Upper lobe of left lung (tissue), 6 donors: Measurements from ENCODE around the gene NFIX. TPM values are rescaled to one million over a fixed set of nuclear protein-coding genes. Genes with fewer than 3 reads are reported as not detected.

Experiments
- ATAC-seq, 2 donors: fragments of 200-7000 bp; cut with Tn5 transposase; one replicate each; pipeline ENCODE4 v1.9.1; 2022; ENCODE audit warnings: mild to moderate bottlenecking in 2 of 2, moderate library complexity in 2 of 2; ENCODE audit not compliant: low FRiP score in 2 of 2
- DNase-seq, 2 donors: peaks; one replicate each; pipeline ENCODE4 v3.0.0-alpha.2; 2019 to 2020
- H3K27ac ChIP-seq, 4 donors: fragments of 200-600 bp; sonication (generic); one replicate each; pipeline ENCODE4 v1.5.1; 2016 to 2019
- H3K27me3 ChIP-seq, 4 donors: fragments of 200-600 bp; sonication (generic); one replicate each; pipeline ENCODE4 v1.5.1; 2017 to 2019
- H3K36me3 ChIP-seq, 4 donors: fragments of 200-600 bp; sonication (generic); one replicate each; pipeline ENCODE4 v1.5.1; 2016 to 2019
- H3K4me1 ChIP-seq, 4 donors: fragments of 200-600 bp; sonication (generic); one replicate each; pipeline ENCODE4 v1.5.1; 2018 to 2019
- H3K4me3 ChIP-seq, 4 donors: fragments of 200-600 bp; sonication (generic); one replicate each; pipeline ENCODE4 v1.5.1; 2017 to 2019; ENCODE audit warnings: mild to moderate bottlenecking in 2 of 4, moderate library complexity in 1 of 4
- H3K9me3 ChIP-seq, 4 donors: fragments of 200-600 bp; sonication (generic); one replicate each; pipeline ENCODE4 v1.5.1; 2018 to 2019
- CTCF ChIP-seq, 6 experiments: fragments of 450-650 bp in 4 of 6; fragments of 200-600 bp in 2 of 6; sonication (generic) in 2 of 6; IDR thresholded peaks; one replicate each; pipeline ENCODE4 v1.5.1; 2016 to 2019; ENCODE audit warnings: antibody characterized with exemption in 6 of 6
- EP300 ChIP-seq, 4 donors: sonication (generic); formaldehyde crosslinking; IDR thresholded peaks; one replicate each; pipeline ENCODE4 v1.5.1; 2017; ENCODE audit warnings: antibody characterized with exemption in 4 of 4, control low read depth in 2 of 4
- POLR2A ChIP-seq, 4 donors: fragments of 450-650 bp; IDR thresholded peaks; one replicate each; pipeline ENCODE4 v1.5.1; 2016 to 2017; ENCODE audit warnings: antibody characterized with exemption in 4 of 4, mild to moderate bottlenecking in 2 of 4
- POLR2AphosphoS5 ChIP-seq, 2 donors: sonication (generic); formaldehyde crosslinking; IDR thresholded peaks; one replicate each; pipeline ENCODE4 v1.5.1; 2017; ENCODE audit warnings: antibody characterized with exemption in 2 of 2
- WGBS, 2 donors: methylation state at CpG; one replicate each; pipeline ENCODE4 v1.1.5; 2017 to 2018; 5-methylcytosine and 5-hydroxymethylcytosine counted together
- total RNA-seq, 6 donors: library from RNA; depleted of rRNA in 4 of 6; stranded (reverse); fragments of >200 nt in 4 of 6; gene quantifications; one replicate each; pipeline versions ENCODE4 v1.1.0 to v1.2.1, GENCODE V29; 2016 to 2021
- donor health status: DM: no; HTN: no; CAD: no; lungs with moderate emphysema.
- donor health status: DM: no; HTN: yes; CAD: no; lungs with severe emphysema.

Gene NFIX
- total RNA-seq, 6 donors from 2014 or later, result 64.0 to 188 (median 107) TPM

GRCh38 chr19:12982648-12983047, 12.6 kb upstream of the NFIX start:
- no peak for ATAC-seq
- no peaks in the 10 kb centered on the region for H3K27me3 ChIP-seq
- no peak for DNase-seq
- no peak overlapping the region for H3K4me3 ChIP-seq
- H3K9me3 ChIP-seq, result no peaks in the 10 kb centered on the region
- TF ChIP-seq POLR2A (IDR thresholded peaks at IDR 0.05) (no peak), CTCF (IDR thresholded peaks at IDR 0.05) (no peak), EP300 (IDR thresholded peaks at IDR 0.05) (no peak), POLR2AphosphoS5 (IDR thresholded peaks at IDR 0.05) (no peak)
- peaks cover 13 to 26% (median 19%) of the 10 kb centered on the region in 4 donors for H3K4me1 ChIP-seq
- WGBS, 2 donors, result 91 to 95% methylated on average over 6 of the region's 6 CpGs
- H3K27ac ChIP-seq, result no peak overlapping the region
- no peaks in the 10 kb centered on the region for H3K36me3 ChIP-seq

- TF ChIP-seq CTCF (IDR thresholded peaks at IDR 0.05) (no peak), POLR2A (IDR thresholded peaks at IDR 0.05) (no peak), POLR2AphosphoS5 (IDR thresholded peaks at IDR 0.05) (no peak), EP300 (IDR thresholded peaks at IDR 0.05) (no peak)
- H3K4me1 ChIP-seq, result peaks cover 13 to 23% (median 19%) of the 10 kb centered on the region in 4 donors
- ATAC-seq (no peak), DNase-seq (no peak)
- H3K9me3 ChIP-seq, result no peaks in the 10 kb centered on the region
- no peaks in the 10 kb centered on the region for H3K36me3 ChIP-seq
- WGBS, 2 donors, result 57 to 58% methylated on average over 10 of the region's 10 CpGs
- H3K4me3 ChIP-seq, result peak overlapping the region in 3 of 4 donors; percentile 22 to 35 (median 34)
- no peak overlapping the region for H3K27ac ChIP-seq
- H3K27me3 ChIP-seq, result no peaks in the 10 kb centered on the region
These were observed 12.2 kb upstream of the NFIX start for GRCh38 chr19:12983091-12983490.

- Histone ChIP-seq H3K27ac (no peak overlapping the region), H3K4me3 (peak overlapping the region in 3 of 4 donors; percentile 22 to 35 (median 34)), H3K36me3 (no peaks in the 10 kb centered on the region), H3K9me3 (no peaks in the 10 kb centered on the region), H3K4me1 (peaks cover 13 to 23% (median 19%) of the 10 kb centered on the region in 4 donors), H3K27me3 (no peaks in the 10 kb centered on the region)
- TF ChIP-seq POLR2A (IDR thresholded peaks at IDR 0.05), result no peak
- peak in 1 of 4 donors; percentile 16 for TF ChIP-seq EP300 (IDR thresholded peaks at IDR 0.05)
- peak; percentile 98 to 99 (median 99) for TF ChIP-seq CTCF (IDR thresholded peaks at IDR 0.05)
- peak; percentile 30 to 35 for TF ChIP-seq POLR2AphosphoS5 (IDR thresholded peaks at IDR 0.05)
- 14 to 19% methylated on average over 26 to 31 of the region's 51 CpGs for WGBS, 2 donors
- DNase-seq (peak; percentile 76 to 98), ATAC-seq (peak; percentile 86 to 94)
These were observed 11.6 kb upstream of the NFIX start for GRCh38 chr19:12983542-12984142.

- TF ChIP-seq EP300 (IDR thresholded peaks at IDR 0.05), result no peak
- TF ChIP-seq POLR2AphosphoS5 (IDR thresholded peaks at IDR 0.05), result no peak
- no peak for TF ChIP-seq CTCF (IDR thresholded peaks at IDR 0.05)
- no peak for TF ChIP-seq POLR2A (IDR thresholded peaks at IDR 0.05)
- DNase-seq (no peak), ATAC-seq (peak in 1 of 2 donors; percentile 19)
- Histone ChIP-seq H3K4me3 (no peak overlapping the region), H3K27ac (no peak overlapping the region), H3K36me3 (no peaks in the 10 kb centered on the region), H3K9me3 (no peaks in the 10 kb centered on the region), H3K4me1 (peaks cover 13 to 23% (median 19%) of the 10 kb centered on the region in 4 donors), H3K27me3 (no peaks in the 10 kb centered on the region)
- WGBS, 2 donors, result 69 to 80% methylated on average over 3 of the region's 3 CpGs
These were observed 11.1 kb upstream of the NFIX start for GRCh38 chr19:12984143-12984627.

- no peak for DNase-seq
- no peak for ATAC-seq
These were observed 10.6 kb upstream of the NFIX start for GRCh38 chr19:12984683-12985048.

More at GRCh38 chr19:12984683-12985048, 10.6 kb upstream of the NFIX start:
- WGBS, 2 donors, result 28 to 47% methylated on average over 6 to 10 of the region's 10 CpGs
- H3K4me3 ChIP-seq, result no peak overlapping the region
- H3K27me3 ChIP-seq, result no peaks in the 10 kb centered on the region
- H3K36me3 ChIP-seq, result no peaks in the 10 kb centered on the region
- H3K9me3 ChIP-seq, result no peaks in the 10 kb centered on the region
- H3K4me1 ChIP-seq, result peaks cover 13 to 23% (median 19%) of the 10 kb centered on the region in 4 donors
- TF ChIP-seq EP300 (IDR thresholded peaks at IDR 0.05) (no peak), POLR2A (IDR thresholded peaks at IDR 0.05) (no peak), POLR2AphosphoS5 (IDR thresholded peaks at IDR 0.05) (no peak), CTCF (IDR thresholded peaks at IDR 0.05) (no peak)
- no peak overlapping the region for H3K27ac ChIP-seq
